HuH-7 (cell line): Measurements from ENCODE around the gene TOB2.
A peak's percentile ranks its signal among the peaks of the same experiment; 100 is the strongest.
"Not testable (repeated sequence)": the region's sequence is repeated elsewhere in the genome, so short reads cannot be mapped to it uniquely, and the experiment has no call there.

ENCODE experiments used
- DNase-seq: peaks from one replicate; pipeline ENCODE4 v3.0.0; 2011; ENCODE audit warnings: low spot score

Gene TOB2

DNA sequence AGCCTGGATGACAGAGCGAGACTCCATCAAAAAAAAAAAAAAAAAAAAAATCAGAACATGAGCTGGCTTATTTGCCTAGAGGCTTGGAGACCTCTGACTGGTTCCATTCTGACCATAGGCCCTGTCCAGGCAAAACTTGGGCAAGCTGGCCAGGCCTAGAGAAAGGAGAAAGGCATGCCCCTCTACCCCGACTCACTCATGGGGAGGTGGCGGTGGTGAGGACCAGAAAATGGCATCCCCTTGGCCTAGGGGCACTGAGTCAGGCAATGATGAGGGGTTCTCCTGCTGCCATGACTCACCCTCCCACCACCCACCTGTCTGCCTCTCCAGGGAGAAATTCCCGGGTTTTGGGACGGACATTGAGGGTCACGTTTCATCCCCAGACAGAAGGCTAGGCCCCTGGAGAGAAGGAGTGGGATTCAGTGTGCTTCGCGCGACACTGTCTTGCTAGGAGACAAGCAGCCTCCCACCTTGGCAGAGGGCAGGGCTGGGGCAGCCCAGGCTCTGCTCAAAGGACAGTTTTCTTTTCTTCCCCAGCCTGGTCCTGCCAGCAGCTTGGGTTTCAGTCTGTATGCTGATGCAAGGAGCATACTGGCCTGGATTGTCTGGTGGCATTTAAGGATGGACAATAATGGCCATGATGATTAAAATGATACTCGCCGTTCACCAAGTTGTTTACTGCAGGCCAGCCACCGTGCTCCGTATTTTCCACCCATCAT, 17.2 kb downstream of the TOB2 start:
- DNase-seq = no peak

DNA sequence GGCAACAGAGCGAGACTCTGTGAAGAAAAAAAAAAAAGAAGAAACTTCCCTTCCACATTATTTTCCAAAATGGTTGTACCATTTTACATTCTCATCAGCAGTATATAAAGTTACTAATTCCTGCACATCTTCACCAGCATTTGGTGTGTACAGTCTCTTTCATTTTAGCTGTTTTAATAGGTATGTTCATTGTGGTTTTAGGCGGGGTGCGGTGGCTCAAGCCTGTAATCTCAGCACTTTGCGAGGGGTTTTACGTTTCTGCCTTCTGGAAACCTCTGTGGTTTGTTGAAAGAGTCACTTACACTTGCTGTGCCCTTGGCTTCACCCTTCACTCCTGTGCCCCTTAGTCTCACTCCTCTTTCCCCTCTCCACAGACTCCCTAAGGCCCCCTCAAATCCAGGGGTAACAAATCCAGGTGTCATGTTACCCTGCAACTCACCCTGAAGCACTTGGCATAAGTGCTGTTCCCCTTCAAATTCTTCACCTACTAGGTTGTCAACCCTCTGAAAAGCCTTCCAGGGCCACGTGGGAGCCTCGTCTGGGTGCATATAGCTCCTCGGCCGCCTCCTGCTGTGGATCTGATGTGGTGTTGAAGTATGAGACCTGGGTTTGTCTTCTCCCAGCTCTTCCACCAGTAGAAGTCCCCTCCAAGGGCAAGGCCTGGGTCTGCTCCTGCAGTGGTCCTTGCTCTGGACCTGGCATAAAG, 20.8 kb downstream of the TOB2 start:
- no peak for DNase-seq

DNA sequence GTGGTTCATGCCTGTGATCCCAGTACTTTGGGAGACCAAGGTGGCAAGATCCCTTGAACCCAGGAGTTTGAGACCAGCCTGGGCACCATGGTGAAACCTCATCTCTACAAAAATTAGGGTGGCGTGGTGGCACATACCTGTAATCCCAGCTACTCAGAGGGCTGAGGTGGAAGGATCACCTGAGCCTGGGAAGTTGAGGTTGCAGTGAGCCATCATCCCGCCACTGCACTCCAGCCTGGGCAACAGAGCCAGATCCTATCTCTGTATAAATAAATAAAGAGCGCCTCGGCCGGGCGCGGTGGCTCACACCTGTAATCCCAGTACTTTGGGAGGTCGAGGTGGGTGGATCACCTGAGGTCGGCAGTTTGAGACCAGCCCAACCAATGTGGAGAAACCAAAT, 27.9 kb downstream of the TOB2 start:
- no peak for DNase-seq

DNA sequence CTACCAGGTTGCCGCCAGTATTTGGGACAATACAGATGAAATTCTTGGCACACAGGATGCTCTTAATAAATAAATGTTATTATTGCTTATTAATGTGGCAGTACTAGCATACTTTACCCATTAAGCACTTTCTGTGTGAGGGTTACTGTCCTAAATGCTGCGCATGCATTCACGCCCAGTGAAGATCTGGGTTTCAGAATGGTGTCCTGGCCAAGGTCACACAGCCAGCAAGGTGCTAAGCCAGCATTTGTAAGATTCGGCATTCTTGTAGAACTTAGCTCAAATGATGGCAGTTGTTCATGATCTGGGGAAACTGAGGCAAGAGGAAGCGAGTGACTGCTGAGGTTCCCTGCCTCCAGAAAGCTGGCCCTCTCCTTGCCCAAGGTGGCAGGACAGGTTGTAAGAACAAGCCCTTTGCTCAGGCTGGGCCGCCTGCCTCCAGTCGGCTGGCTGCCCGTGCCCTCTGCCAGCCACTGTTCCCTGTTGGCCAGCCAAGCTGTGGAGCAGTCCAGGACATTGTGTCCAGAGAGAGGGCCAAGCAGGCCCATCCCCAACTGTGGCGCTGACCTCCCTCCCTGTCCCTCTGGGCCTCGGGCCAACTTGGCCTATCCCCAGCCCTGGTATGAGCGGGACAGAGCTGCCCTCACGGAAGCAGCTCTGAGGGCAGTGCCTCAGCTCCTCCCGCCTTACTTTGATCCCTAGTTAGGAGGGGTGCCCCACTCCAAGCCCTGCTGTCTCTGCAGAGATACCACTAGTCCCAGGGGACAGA, 28.8 kb downstream of the TOB2 start:
- no peak for DNase-seq

DNA sequence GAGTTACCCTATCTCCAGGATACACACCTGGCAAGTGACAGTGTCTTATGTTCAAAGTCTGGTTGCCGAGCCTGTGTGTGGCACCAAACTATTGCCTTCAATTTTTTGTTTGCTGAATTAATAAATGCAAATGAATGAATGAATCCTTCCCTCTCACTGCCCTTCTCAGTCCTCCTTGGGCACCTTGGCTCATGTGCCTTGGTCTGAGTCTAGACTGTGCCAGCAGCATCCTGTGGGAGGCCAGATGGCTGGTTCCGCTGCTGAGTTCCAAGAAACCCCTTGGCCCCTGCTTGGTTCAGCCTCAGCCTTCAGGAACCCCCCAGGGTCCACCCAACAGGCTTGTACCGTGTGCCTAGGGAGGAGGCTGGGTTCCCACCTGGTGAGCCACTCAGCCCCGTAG, 31.0 kb downstream of the TOB2 start:
- DNase-seq = no peak

DNA sequence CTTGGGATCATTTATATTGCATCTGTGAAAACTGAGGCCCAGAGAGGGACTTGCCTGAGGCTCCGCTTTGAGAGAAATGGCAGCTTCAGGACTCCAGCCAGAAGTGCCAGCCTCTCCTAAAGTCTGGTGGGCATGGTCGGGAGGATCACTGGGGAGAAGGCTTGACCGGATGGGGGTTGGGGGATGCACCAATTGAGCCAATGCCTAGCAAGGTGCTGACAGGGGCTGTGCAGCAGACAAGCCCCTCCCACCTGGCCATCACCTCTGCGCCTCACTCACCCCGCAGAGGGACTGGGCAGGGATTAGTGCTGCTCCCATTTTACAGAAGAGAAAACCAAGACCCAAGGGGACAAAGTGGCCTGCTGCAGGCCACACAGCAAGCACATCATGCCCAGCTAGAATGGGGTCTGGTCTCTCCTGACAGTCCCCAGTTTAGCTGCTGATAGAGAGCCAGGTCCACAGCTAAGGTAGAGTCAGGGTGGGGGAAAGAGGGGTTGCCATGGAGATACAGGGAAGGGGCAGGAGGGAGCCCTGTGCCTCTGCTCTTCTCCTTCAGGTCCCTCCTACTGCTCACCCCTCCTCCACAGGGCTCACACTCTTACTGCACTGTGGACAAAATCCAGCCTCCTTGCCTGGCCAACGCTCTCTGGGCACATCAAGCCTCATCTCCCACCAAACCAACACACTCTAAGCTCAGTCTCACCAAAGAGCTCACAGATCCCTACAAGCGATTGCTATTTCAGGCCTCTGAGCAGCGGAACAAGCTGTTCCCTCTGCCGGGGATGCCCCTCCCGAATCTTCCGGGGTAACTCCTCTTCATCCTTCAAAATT, 35.4 kb downstream of the TOB2 start:
- DNase-seq = no peak

DNA sequence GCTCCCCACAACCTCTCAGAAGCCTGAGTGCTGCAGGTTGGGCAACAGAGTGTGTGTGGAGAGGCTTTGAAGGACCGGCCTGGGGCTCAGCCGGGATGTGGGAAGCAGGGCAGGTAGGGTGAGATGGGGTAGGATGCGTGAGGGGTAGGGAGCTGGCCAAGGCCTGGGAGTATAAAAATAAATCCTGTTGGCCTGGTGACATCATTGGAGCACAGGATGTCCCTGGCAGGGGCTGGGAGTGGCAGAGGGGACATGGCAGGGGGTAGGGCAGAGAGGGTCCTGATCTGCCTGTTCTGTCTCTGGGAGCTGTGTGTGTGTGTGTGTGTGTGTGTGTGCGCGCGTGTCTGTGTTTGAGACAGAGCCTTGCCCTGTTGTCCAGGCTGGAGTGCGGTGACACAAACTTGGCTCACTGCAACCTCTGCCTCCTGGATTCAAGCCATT, 36.3 kb downstream of the TOB2 start:
- no peak for DNase-seq

DNA sequence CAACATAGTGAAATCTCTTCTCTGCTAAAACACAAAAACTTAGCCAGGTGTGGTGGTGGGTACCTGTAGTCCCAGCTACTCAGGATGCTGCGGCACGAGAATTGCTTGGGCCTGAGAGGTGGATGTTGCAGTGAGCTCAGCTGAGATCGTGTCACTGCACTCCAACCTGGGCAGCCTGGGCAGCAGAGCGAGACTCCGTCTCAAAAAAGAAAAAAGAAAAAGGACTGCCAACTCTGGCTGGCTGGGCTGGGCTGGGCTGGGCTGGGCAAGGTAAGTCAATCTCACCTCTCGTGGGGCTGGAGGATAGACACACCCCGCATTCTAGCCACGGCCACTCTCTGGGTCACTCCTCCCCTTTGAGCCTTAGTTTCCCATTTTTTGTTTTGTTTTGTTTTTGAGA, 37.9 kb downstream of the TOB2 start:
- DNase-seq = no peak

DNA sequence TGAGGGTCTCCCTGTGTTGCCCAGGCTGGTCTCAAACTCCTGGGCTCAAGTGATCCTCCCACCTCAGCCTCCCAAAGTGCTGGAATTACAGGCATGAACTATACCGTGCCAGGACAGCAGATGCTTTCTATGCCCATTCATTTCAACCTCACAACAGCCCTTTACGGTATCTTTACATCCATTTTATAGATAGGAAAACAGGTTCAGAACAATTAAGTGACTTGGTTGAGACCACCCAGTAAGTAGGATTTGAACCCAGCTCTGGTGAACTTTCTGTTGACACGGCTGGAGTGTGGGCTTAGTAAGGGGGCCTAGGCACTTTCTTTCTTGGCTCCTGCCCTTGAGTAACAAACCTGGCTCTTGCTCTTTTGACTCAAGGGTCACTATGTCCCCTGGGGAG, 39.2 kb downstream of the TOB2 start:
- DNase-seq = no peak

DNA sequence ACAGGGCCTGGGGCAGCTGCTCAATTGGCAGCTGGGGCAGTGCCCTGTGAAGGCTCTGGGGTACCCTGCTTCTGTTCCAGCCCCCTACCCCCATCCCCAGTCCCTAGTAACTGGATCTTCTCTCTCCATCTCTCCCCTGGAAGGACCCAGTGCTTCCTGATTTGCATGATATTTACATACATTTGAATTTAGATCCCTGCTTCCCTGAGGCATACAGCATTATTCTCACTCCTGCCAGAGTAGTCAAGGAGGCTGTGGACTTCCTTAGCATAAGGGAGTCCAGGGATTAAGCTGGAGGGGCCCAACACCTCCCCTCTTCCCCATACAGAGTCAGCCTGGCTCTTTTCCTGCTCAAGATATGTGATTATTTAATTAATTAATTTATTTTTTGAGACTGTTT, 40.2 kb downstream of the TOB2 start:
- no peak for DNase-seq

DNA sequence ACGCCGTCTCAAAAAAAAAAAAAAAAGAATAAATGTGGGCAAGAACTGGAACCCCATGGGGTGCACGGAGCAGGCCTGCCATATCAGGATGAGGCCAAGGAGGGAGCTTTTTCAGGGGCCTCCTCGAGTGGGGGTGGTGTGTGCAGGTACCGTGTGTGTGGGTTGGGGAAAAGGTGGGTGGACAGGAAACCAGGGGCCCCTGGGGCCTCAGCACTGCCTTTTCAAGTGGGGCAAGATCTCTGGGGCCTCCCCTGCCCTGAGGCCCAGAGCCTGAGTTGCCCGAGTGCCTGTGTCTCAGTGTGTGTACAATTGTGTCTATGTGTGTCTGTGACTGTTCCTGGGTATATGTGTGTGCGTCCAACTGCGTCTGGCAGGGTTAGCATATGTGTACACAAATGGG, 41.0 kb downstream of the TOB2 start:
- no peak for DNase-seq

DNA sequence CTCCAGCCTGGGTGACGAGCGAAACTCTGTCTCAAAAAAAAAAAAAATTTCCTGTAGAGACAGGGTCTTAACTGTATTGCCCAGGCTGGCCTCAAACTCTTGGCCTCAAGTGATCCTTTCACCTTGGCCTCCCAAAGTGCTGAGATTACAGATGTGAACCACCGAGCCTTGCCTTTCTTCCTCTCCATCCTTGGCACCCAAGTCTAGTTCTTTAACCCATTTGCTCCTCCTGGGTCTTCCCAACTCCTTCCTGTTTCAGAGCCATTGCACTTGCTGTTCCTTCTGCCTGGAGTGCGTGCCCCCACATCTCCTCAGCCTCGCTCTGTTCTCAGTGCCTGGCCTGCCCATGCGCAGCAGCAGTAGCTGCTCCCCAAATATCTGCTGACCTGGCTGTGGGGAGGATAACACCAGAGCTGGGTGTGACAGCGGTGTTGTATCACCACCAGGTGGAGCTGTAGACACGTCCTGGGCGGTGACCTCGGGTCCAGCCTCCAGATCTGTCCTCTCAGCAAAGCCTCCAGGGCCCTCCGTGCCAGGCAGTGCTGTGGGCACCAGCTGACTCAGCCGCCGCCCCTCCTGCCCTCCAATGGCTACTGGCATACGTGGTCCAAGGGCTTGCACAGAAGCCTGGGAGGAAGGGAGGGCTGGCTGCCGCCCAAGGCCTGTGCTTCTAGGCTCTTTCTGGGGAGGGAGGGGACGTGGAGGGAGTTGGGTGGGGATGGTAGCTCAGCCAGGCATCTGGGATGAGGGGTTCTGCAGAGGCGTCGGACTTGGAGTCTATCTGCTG, 42.9 kb downstream of the TOB2 start:
- DNase-seq = peak; percentile 98

DNA sequence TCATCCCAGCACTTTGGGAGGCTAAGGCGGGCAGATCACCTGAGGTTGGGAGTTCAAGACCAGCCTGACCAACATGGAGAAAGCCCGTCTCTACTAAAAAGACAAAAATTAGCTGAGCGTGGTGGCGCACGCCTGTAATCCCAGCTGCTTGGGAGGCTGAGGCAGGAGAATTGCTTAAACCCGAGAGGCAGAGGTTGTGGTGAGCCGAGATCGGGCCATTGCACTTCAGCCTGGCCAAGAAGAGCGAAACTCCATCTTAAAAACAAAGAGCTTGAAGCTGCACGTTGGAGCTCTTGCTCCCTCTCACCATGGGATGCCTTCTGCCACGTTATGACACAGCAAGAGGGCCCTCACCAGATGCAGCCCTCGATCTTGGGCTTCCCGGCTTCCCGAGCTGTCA, 43.8 kb downstream of the TOB2 start:
- DNase-seq = not testable (repeated sequence)

DNA sequence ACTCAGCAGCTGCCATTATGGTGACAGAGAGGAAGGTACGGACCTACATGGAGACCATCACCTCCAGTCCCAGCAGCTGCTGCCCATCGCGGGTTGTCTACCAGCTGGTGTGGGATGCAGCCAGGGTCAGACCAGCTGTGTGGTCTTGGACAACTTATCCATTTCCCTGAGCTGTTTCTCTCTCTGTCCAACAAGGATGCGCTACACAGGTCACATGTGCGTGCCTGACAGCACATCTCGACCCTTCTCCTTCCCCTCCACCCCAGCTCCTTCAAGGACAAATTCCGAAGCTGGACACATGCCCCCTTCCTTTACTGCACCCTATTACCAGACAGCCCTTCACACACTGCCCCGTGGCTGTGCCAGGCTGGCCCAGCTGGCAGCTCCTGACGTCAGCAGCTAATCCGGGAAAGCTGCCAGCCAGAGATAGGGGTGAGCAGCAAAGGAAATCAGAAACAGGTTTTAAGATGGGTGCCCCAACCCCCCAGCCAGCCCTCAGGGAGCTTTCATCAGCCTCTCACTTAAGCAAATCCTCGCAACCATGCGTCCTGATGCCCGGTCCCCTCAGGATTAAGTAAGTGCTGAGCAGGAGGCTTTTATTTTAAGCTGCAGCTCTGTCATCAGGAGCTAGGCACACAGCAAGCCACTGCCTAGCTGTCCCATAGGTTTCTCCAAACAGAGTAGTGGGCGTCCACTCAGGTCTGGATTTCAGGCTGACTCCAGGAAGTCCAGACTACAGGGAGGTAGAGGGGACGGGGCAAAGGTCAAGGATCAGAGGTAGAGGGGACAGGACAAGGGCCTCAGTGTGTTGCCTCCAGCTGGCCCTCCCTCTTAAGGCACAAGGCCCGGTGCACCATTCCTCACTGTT, 44.6 kb downstream of the TOB2 start:
- DNase-seq = no peak

DNA sequence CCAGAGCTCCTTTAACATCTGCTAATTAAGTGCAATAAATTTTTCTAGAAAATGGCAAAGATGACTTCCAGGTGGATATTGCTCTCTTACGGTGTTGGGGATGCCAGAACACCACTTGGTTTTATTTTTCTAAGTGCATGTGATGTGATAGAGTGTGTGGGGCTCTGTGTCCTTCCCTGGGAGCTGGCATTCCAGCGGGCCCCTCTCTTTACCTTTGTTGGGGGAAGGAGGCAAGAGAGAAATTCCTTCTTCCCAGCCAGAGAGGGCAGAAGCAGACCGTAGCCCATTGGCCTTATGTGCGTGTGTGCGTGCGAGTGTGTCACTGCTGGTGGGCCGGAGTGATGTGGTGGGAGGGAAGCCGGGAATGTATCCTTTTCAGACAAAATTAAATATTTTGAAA, 47.7 kb downstream of the TOB2 start:
- DNase-seq = no peak

DNA sequence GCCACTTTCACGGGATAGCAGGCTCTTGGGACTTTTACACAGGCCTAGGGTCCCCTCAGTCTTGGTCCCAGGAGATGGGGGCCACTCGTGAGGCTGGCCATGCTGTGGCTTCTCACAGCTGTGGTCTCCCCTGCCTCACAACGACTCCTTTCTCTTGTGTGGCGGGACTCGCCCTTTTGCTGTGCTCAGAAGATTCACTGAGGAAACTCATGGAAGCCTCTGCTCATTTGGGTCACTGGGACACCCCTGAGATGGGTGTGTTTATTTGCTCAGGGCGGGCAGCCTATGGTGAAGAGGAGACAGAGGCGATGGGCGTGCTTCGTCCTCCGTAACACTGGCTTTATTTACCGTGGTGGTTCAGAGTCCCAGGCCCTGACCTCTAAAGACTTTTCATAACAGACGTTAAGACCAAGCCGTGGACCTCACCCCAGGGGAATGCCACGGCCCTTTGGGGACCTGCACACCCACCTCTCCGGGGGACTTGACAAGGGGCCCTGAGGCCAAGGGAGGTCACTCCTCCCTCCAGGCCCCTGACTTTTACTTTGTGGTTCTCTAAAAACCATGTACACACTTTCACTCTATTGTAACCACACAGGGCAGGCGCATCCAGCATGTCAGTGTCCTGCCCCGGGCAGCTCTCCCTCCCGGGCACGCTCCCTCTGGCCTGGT, 49.3 kb downstream of the TOB2 start:
- DNase-seq = peak; percentile 71

DNA sequence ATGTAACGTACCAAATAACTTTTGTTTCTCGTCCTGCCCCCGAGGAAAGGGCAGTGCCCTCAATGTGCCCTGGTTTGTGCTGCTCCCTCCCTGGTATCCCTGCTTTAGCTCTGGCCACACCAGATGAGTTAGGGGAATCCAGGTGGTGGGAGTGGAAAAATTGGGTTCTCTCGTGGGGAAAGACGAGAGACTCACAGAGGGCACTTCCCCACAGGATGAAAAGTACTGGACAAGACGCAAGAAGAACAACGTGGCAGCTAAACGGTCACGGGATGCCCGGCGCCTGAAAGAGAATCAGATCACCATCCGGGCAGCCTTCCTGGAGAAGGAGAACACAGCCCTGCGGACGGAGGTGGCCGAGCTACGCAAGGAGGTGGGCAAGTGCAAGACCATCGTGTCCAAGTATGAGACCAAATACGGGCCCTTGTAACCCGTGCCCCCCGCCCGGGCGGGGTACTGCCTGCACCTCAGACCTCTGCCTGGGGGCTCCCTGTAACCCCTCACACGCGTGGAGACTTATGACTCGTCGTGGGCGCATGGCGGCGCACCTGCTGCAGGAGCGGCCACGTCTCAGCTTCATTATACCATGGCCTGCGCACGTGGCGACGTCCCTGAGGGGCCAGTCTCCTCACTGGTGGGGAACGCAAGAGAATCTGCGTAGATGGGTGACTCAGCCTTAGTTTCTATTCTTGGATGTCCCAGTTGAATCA, 50.9 kb downstream of the TOB2 start:
- no peak for DNase-seq

DNA sequence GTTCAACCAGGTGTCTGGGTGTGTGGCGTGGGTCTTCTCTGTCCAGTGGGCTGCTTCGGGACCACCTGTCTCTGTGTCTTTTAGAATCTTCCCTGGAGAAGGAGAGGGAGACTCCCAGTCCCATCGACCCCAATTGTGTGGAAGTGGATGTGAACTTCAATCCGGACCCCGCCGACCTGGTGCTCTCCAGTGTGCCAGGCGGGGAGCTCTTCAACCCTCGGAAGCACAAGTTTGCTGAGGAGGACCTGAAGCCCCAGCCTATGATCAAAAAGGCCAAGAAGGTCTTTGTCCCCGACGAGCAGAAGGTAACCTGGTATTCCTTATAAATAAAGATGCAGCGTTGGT, 52.6 kb downstream of the TOB2 start:
- DNase-seq = no peak

DNA sequence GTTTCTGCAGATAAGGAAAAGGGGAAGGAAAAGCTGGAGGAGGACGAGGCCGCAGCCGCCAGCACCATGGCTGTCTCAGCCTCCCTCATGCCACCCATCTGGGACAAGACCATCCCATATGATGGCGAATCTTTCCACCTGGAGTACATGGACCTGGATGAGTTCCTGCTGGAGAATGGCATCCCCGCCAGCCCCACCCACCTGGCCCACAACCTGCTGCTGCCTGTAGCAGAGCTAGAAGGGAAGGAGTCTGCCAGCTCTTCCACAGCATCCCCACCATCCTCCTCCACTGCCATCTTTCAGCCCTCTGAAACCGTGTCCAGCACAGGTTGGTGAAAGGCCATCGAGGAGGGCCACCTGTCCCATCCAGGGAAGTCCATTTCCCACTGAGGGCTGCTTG, 59.3 kb downstream of the TOB2 start:
- no peak for DNase-seq
